ENCODE results near the gene DCTN3. TPM values are rescaled to one million over a fixed set of nuclear protein-coding genes. Genes with fewer than 3 reads are reported as not detected.

Gene DCTN3
- total RNA-seq, 1 donor from 2014 or later = 94.8 TPM

DNA sequence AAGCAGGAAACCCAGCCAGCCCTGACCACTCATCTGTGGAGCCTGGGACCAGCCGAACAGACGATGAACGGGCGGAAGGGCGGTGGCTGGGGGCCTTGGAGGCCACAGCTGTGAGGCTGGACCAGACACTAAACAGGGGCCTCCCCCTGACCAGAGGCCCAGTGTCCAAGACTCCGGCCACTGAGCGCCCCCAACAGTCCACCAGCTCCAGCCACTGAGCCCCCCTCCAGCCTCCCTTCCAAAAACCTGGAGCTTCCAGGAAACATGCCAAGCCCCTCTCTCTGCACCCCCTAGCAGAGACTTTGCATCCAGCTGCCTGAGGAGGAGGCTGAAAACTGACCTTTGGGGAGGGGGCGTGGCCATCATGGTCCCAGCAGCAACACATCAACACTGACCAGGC lies 54.0 kb downstream of the DCTN3 start:
- FAIRE-seq (no peak), DNase-seq (ENCODE audit: low read depth) (no peak)
- H3K4me3 ChIP-seq (ENCODE audit: insufficient read depth, low read depth, low read length) = no peak overlapping the region
- H3K4me1 ChIP-seq (ENCODE audit: insufficient read depth, low read length) = no peaks in the 10 kb centered on the region
- TF ChIP-seq, protein P1, sequence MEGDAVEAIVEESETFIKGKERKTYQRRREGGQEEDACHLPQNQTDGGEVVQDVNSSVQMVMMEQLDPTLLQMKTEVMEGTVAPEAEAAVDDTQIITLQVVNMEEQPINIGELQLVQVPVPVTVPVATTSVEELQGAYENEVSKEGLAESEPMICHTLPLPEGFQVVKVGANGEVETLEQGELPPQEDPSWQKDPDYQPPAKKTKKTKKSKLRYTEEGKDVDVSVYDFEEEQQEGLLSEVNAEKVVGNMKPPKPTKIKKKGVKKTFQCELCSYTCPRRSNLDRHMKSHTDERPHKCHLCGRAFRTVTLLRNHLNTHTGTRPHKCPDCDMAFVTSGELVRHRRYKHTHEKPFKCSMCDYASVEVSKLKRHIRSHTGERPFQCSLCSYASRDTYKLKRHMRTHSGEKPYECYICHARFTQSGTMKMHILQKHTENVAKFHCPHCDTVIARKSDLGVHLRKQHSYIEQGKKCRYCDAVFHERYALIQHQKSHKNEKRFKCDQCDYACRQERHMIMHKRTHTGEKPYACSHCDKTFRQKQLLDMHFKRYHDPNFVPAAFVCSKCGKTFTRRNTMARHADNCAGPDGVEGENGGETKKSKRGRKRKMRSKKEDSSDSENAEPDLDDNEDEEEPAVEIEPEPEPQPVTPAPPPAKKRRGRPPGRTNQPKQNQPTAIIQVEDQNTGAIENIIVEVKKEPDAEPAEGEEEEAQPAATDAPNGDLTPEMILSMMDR (IDR thresholded peaks at IDR 0.05; ENCODE audit: insufficient read depth, low read depth, low read length) = no peak
- TF ChIP-seq EZH2 (IDR thresholded peaks at IDR 0.05; ENCODE audit: insufficient read depth, low read length) = no peak
- no peak overlapping the region for H3K27ac Mint-ChIP-seq (ENCODE audit: unreplicated experiment)
- no peak overlapping the region for H3K27ac ChIP-seq (ENCODE audit: low read depth, low read length)
- peaks cover 49% of the 10 kb centered on the region for H3K27me3 Mint-ChIP-seq (ENCODE audit: low read depth, unreplicated experiment)
- no peaks in the 10 kb centered on the region for H3K9me3 ChIP-seq (ENCODE audit: insufficient read depth, low read depth, low read length)
- H4K20me1 ChIP-seq (ENCODE audit: insufficient read depth, low read length) = no peaks in the 10 kb centered on the region
- H3K9ac ChIP-seq (ENCODE audit: low read length) = no peak overlapping the region
- peaks cover 31% of the 10 kb centered on the region for H3K36me3 Mint-ChIP-seq (ENCODE audit: low read depth, unreplicated experiment)
- peaks cover 28% of the 10 kb centered on the region for H3K27me3 ChIP-seq (ENCODE audit: insufficient read depth, low read length)
- no peaks in the 10 kb centered on the region for H3K36me3 ChIP-seq (ENCODE audit: insufficient read depth, low read length)
- no peak overlapping the region for H3K4me2 ChIP-seq (ENCODE audit: low read length)
- H3K4me1 Mint-ChIP-seq (ENCODE audit: low read depth, unreplicated experiment) = peaks cover 14% of the 10 kb centered on the region
- H3K79me2 ChIP-seq (ENCODE audit: insufficient read depth, low read length) = no peaks in the 10 kb centered on the region
- peaks cover 8% of the 10 kb centered on the region for H3K9me3 Mint-ChIP-seq (ENCODE audit: unreplicated experiment)
- H2AFZ ChIP-seq (ENCODE audit: low read depth, low read length) = no peak overlapping the region
- H3K4me3 Mint-ChIP-seq (ENCODE audit: unreplicated experiment) = no peak overlapping the region

GRCh38 chr9:34565856-34566255 lies 54.4 kb downstream of the DCTN3 start:
- Mint-ChIP-seq H3K9me3 (ENCODE audit: unreplicated experiment) (peaks cover 8% of the 10 kb centered on the region), H3K4me1 (ENCODE audit: low read depth, unreplicated experiment) (peaks cover 16% of the 10 kb centered on the region), H3K36me3 (ENCODE audit: low read depth, unreplicated experiment) (peaks cover 31% of the 10 kb centered on the region), H3K27me3 (ENCODE audit: low read depth, unreplicated experiment) (peaks cover 46% of the 10 kb centered on the region), H3K4me3 (ENCODE audit: unreplicated experiment) (no peak overlapping the region), H3K27ac (ENCODE audit: unreplicated experiment) (no peak overlapping the region)
- H3K9ac ChIP-seq (ENCODE audit: low read length) = no peak overlapping the region
- H3K4me1 ChIP-seq (ENCODE audit: insufficient read depth, low read length) = no peaks in the 10 kb centered on the region
- peaks cover 26% of the 10 kb centered on the region for H3K27me3 ChIP-seq (ENCODE audit: insufficient read depth, low read length)
- H3K9me3 ChIP-seq (ENCODE audit: insufficient read depth, low read depth, low read length) = no peaks in the 10 kb centered on the region
- no peak overlapping the region for H3K4me3 ChIP-seq (ENCODE audit: insufficient read depth, low read depth, low read length)
- FAIRE-seq (no peak), DNase-seq (ENCODE audit: low read depth) (no peak)
- H2AFZ ChIP-seq (ENCODE audit: low read depth, low read length) = no peak overlapping the region
- H3K79me2 ChIP-seq (ENCODE audit: insufficient read depth, low read length) = no peaks in the 10 kb centered on the region
- no peaks in the 10 kb centered on the region for H4K20me1 ChIP-seq (ENCODE audit: insufficient read depth, low read length)
- TF ChIP-seq EZH2 (IDR thresholded peaks at IDR 0.05; ENCODE audit: insufficient read depth, low read length) = no peak
- TF ChIP-seq, protein P1 (IDR thresholded peaks at IDR 0.05; ENCODE audit: insufficient read depth, low read depth, low read length) = no peak
- no peak overlapping the region for H3K27ac ChIP-seq (ENCODE audit: low read depth, low read length)
- no peak overlapping the region for H3K4me2 ChIP-seq (ENCODE audit: low read length)
- no peaks in the 10 kb centered on the region for H3K36me3 ChIP-seq (ENCODE audit: insufficient read depth, low read length)

- no peak for FAIRE-seq
- peaks cover 8% of the 10 kb centered on the region for H3K4me1 ChIP-seq (ENCODE audit: insufficient read depth, low read length)
Measured at GRCh38 chr9:34564617-34565016, 55.7 kb downstream of the DCTN3 start.

More at GRCh38 chr9:34564617-34565016, 55.7 kb downstream of the DCTN3 start:
- no peaks in the 10 kb centered on the region for H3K9me3 ChIP-seq (ENCODE audit: insufficient read depth, low read depth, low read length)
- H4K20me1 ChIP-seq (ENCODE audit: insufficient read depth, low read length) = no peaks in the 10 kb centered on the region
- H3K27me3 ChIP-seq (ENCODE audit: insufficient read depth, low read length) = peaks cover 17% of the 10 kb centered on the region
- H3K27ac ChIP-seq (ENCODE audit: low read depth, low read length) = no peak overlapping the region
- Mint-ChIP-seq H3K36me3 (ENCODE audit: low read depth, unreplicated experiment) (peaks cover 31% of the 10 kb centered on the region), H3K9me3 (ENCODE audit: unreplicated experiment) (peaks cover 8% of the 10 kb centered on the region), H3K4me3 (ENCODE audit: unreplicated experiment) (no peak overlapping the region), H3K27ac (ENCODE audit: unreplicated experiment) (no peak overlapping the region), H3K4me1 (ENCODE audit: low read depth, unreplicated experiment) (peaks cover 14% of the 10 kb centered on the region), H3K27me3 (ENCODE audit: low read depth, unreplicated experiment) (peaks cover 37% of the 10 kb centered on the region)
- H3K4me2 ChIP-seq (ENCODE audit: low read length) = no peak overlapping the region
- no peak for TF ChIP-seq EZH2 (IDR thresholded peaks at IDR 0.05; ENCODE audit: insufficient read depth, low read length)
- TF ChIP-seq, protein P1 (IDR thresholded peaks at IDR 0.05; ENCODE audit: insufficient read depth, low read depth, low read length) = no peak
- H3K36me3 ChIP-seq (ENCODE audit: insufficient read depth, low read length) = no peaks in the 10 kb centered on the region
- H3K9ac ChIP-seq (ENCODE audit: low read length) = no peak overlapping the region
- DNase-seq (ENCODE audit: low read depth) = no peak
- H3K79me2 ChIP-seq (ENCODE audit: insufficient read depth, low read length) = no peaks in the 10 kb centered on the region
- H3K4me3 ChIP-seq (ENCODE audit: insufficient read depth, low read depth, low read length) = no peak overlapping the region
- H2AFZ ChIP-seq (ENCODE audit: low read depth, low read length) = no peak overlapping the region

Data from astrocyte (in vitro differentiated cells and primary cell).